Activated naive CD4-positive, alpha-beta T cell treated with anti-CD3 and anti-CD28 coated beads for 36 hours (primary cell): ENCODE data around the gene NEURL4. TPM values are rescaled to one million over a fixed set of nuclear protein-coding genes. Genes with fewer than 3 reads are reported as not detected.
"Not testable (repeated sequence)": the region's sequence is repeated elsewhere in the genome, so short reads cannot be mapped to it uniquely, and the experiment has no call there.

Experiments
- CTCF ChIA-PET: fragments of 350-600 bp; sonication (Branson Sonifier 250); formaldehyde crosslinking; loops from one replicate; lab custom pipeline; 2021; ENCODE audit warnings: antibody characterized with exemption; lab: Charles Lee
- DNase-seq: peaks from one replicate; pipeline ENCODE4 v3.0.0-alpha.2; 2020
- H3K27ac Mint-ChIP-seq: one replicate; pipeline ENCODE4 v1.8.0; 2021; ENCODE audit warnings: mild to moderate bottlenecking, mixed read lengths
- H3K27me3 Mint-ChIP-seq: one replicate; pipeline ENCODE4 v1.8.0; 2021; ENCODE audit warnings: low read depth, mixed read lengths
- H3K36me3 Mint-ChIP-seq: one replicate; pipeline ENCODE4 v1.8.0; 2021; ENCODE audit warnings: low read depth, mixed read lengths
- H3K4me1 Mint-ChIP-seq: one replicate; pipeline ENCODE4 v1.8.0; 2021; ENCODE audit warnings: low read depth, mixed read lengths
- H3K4me3 Mint-ChIP-seq: one replicate; pipeline ENCODE4 v1.8.0; 2021; ENCODE audit warnings: mild to moderate bottlenecking, moderate library complexity, mixed read lengths
- H3K9me3 Mint-ChIP-seq: one replicate; pipeline ENCODE4 v1.8.0; 2021; ENCODE audit warnings: mixed read lengths
- intact Hi-C: fragments of 100-400 bp; cut with micrococcal nuclease; formaldehyde crosslinking; loops from one replicate; pipeline ENCODE4 v1.15.1; 2023
- total RNA-seq, 2 experiments: library from RNA; stranded (reverse); gene quantifications; one replicate each; pipeline ENCODE4 v1.2.3, GENCODE V29; 2021

Gene NEURL4
- 10 to 100 TPM; 21.9 to 22.5 TPM for total RNA-seq

DNA sequence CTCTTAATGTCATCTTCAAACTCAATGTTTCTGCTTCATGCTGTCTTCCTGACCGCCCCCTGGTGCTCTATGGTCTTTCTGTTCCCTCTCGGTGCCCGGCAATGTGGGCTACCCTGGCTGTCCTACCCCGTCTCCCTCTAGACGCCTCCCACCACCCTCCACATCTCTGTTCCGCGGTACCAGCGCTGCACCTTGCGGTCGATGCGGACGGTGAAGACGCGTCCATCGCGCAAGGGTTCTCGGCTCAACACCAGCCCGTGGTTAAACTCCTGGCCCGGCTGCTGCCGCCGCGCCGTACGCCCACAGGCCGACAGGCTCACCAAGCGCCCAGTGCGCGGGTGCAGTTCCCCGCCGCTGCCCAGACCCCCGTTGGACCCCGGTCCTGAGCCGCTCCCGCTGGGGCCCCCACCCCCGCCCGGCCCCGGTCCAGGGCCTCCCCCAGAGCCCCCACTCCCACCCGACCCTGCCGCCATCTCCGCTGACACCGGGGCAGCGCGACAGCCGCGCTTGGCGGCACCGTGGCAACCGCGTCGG, at the start of gene NEURL4:
TSS of gene NEURL4 (minus strand) at position 496 of the 534 bp plus-strand sequence. CDS start at position 473, 23 bp downstream.
- Mint-ChIP-seq H3K27me3 (no peaks in the 10 kb centered on the region), H3K27ac (peak within 1 kb of the TSS; percentile 91), H3K9me3 (no peaks in the 10 kb centered on the region), H3K4me1 (peaks cover 56% of the 10 kb centered on the region), H3K36me3 (peaks cover 15% of the 10 kb centered on the region), H3K4me3 (peak within 1 kb of the TSS; percentile 97)
- CTCF ChIA-PET = interaction anchor here (1.0 to 1.7 kb wide), 7 partner anchors 9 to 358 kb away, joined by 3 to 8 read pairs (median 4); partner anchors contain the start of genes SLC2A4, TMEM95 and TP53
- intact Hi-C loops = loop anchor here (1.0 to 5.0 kb wide), 5 partner anchors 22 to 358 kb away; partner anchors contain the start of genes EIF5A, TMEM256, TP53 and WRAP53
- peak; percentile 31 for DNase-seq

DNA sequence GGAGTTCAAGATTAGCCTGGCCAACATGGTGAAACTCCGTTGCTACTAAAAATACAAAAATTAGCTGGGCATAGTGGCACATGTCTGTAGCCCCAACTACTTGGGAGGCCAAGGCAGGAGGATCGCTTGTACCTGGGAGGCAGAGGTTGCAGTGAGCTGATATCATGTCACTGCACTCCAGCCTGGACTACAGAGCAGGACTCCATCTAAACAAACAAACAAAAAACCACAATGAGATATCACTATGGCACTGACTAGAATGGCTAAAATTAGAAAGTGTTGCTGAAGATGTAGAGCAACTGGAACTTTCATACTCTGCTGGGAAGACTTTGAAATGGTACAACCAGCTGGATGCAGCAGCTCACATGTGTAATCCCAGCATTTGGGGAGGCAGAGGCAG, 45.2 kb upstream of the NEURL4 start:
- Mint-ChIP-seq H3K36me3 (no peaks in the 10 kb centered on the region), H3K27ac (no peak overlapping the region), H3K9me3 (peaks cover 3% of the 10 kb centered on the region), H3K27me3 (peaks cover 11% of the 10 kb centered on the region), H3K4me3 (no peak overlapping the region), H3K4me1 (no peaks in the 10 kb centered on the region)
- intact Hi-C loops = no loop called here
- DNase-seq = no peak
- CTCF ChIA-PET = no interaction called here

DNA sequence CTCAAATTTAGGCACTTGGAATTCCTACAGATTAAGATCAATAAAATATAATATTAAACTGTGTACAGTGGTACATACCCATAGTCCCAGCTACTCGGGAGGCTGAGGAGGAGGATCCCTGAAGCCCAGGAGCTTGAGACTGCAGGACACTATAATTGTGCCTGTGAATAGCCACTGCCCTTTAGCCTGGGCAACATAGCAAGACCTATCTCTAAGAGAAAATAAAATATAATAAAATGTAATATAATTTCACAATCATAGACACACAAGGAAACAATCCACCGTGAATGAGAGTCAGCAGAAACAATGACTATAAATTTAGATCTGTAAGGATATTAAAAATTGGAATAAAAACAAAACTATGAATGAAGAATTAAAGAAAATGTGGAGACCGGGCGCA, 41.7 kb upstream of the NEURL4 start:
- no peaks in the 10 kb centered on the region for H3K36me3 Mint-ChIP-seq
- CTCF ChIA-PET = interaction anchor here (0.5 to 3.5 kb wide), 5 partner anchors 15 to 372 kb away, joined by 3 to 13 read pairs (median 3); no protein-coding TSS in a partner anchor
- no peaks in the 10 kb centered on the region for H3K4me1 Mint-ChIP-seq
- intact Hi-C loops = no loop called here
- H3K27me3 Mint-ChIP-seq = peaks cover 2% of the 10 kb centered on the region
- no peaks in the 10 kb centered on the region for H3K9me3 Mint-ChIP-seq
- no peak overlapping the region for H3K27ac Mint-ChIP-seq
- H3K4me3 Mint-ChIP-seq = no peak overlapping the region
- DNase-seq = no peak

DNA sequence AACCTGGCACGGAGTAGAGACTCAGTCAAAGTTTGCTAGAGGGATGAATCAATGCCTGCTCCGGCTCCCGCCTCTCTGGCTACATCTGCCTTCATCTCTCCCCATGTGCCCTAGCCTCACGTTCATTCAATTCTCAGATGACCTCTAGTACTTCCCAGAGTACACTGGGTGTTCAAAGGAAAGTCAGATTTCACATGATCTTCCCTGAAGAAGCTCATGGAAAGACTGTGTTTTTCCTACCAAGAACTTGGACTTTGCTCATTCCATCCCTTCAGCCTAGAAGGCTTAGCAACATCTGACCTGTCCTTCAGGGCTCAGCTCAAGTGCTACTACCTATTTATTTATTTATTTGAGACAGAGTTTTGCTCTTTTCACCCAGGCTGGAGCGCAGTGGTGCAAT, 40.7 kb upstream of the NEURL4 start:
- intact Hi-C loops = no loop called here
- no peak for DNase-seq
- peaks cover 2% of the 10 kb centered on the region for H3K27me3 Mint-ChIP-seq
- H3K4me1 Mint-ChIP-seq = no peaks in the 10 kb centered on the region
- no peaks in the 10 kb centered on the region for H3K36me3 Mint-ChIP-seq
- CTCF ChIA-PET = interaction anchor here (0.9 to 3.5 kb wide), 2 partner anchors 14 to 45 kb away, joined by 3 to 13 read pairs; no protein-coding TSS in a partner anchor
- no peak overlapping the region for H3K4me3 Mint-ChIP-seq
- H3K27ac Mint-ChIP-seq = no peak overlapping the region
- H3K9me3 Mint-ChIP-seq = no peaks in the 10 kb centered on the region

DNA sequence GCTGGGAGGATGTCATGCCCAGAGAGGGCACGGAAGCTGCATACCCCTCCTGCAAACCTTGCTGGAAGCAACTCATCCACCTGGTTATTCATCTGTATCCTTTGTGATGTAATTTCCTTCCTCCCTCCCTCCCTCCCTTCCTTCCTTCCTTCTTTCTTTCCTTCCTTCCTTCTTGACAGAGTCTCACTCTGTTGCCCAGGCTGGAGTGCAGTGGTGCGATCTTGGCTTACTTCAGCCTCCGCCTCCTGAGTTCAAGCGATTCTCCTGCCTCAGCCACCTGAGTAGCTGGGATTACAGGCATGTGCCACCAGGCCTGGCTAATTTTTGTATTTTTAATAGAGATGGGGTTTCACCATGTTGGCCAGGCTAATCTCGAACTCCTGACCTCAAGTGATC, 39.5 kb upstream of the NEURL4 start:
- H3K4me3 Mint-ChIP-seq, H3K4me1 Mint-ChIP-seq, DNase-seq, H3K27me3 Mint-ChIP-seq, H3K9me3 Mint-ChIP-seq, intact Hi-C loops, H3K36me3 Mint-ChIP-seq, H3K27ac Mint-ChIP-seq: not testable (repeated sequence)
- CTCF ChIA-PET = interaction anchor here (1.5 kb wide), 1 partner anchor 12 kb away, joined by 5 read pairs; no protein-coding TSS in a partner anchor

DNA sequence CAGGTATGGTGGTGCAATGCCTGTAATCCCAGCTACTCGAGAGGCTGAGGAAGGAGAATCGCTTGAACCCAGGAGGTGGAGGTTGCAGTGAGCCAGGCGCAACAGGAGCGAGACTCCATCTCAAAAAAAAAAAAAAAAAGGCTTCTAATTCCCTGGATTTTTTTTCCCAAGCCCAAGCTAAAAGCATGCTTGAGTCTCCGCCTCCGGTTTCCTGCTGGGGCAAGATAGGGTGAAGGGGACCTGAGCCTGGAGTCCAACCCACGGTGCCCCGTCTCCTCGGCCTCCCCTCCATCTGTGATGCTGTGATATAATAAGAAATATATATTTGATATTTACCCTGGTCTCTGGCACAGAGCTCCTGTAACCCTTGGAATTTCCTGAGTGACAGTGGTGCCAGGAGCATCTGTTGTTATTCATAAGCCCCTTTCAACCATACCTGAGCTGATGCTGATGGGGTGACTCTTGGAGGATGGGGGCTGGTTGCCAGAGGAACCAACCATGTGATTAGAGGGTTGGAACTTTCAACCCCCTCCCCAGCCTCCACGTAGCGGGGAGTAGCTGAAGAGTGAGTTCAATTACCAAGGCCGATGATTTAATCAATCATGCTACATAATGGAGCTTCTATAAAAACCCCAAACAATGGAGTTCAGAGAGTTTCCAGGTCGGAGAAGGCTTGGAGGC, 38.9 kb upstream of the NEURL4 start:
- Mint-ChIP-seq H3K27ac (no peak overlapping the region), H3K4me1 (no peaks in the 10 kb centered on the region), H3K36me3 (no peaks in the 10 kb centered on the region), H3K4me3 (no peak overlapping the region), H3K27me3 (peaks cover 2% of the 10 kb centered on the region), H3K9me3 (no peaks in the 10 kb centered on the region)
- intact Hi-C loops = no loop called here
- no peak for DNase-seq
- CTCF ChIA-PET = interaction anchor here (1.5 kb wide), 1 partner anchor 12 kb away, joined by 5 read pairs; no protein-coding TSS in a partner anchor

DNA sequence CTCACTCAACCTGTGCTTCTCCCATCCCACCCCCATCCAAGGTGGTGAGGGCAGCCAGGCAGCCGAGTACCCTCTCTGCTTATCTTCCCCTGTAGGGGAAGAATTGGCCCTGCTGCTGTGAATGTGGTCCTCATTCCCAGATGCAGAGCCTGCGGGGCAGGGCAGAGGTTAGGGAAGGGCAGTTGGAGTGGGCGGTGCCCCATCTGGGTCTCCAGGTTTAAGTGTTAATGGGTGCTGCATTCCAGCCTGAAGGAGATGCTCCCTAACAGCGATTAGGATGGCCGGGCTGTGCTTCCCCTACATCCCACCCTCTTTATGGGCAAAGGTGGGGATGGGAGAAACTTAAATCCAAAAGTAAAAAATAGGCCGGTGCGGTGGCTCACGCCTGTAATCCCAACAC, 37.9 kb upstream of the NEURL4 start:
- H3K27ac Mint-ChIP-seq = no peak overlapping the region
- no peaks in the 10 kb centered on the region for H3K9me3 Mint-ChIP-seq
- DNase-seq = no peak
- H3K27me3 Mint-ChIP-seq = peaks cover 2% of the 10 kb centered on the region
- no peaks in the 10 kb centered on the region for H3K4me1 Mint-ChIP-seq
- CTCF ChIA-PET = interaction anchor here (1.5 kb wide), 1 partner anchor 11 kb away, joined by 5 read pairs; no protein-coding TSS in a partner anchor
- no peak overlapping the region for H3K4me3 Mint-ChIP-seq
- H3K36me3 Mint-ChIP-seq = no peaks in the 10 kb centered on the region
- intact Hi-C loops = no loop called here

DNA sequence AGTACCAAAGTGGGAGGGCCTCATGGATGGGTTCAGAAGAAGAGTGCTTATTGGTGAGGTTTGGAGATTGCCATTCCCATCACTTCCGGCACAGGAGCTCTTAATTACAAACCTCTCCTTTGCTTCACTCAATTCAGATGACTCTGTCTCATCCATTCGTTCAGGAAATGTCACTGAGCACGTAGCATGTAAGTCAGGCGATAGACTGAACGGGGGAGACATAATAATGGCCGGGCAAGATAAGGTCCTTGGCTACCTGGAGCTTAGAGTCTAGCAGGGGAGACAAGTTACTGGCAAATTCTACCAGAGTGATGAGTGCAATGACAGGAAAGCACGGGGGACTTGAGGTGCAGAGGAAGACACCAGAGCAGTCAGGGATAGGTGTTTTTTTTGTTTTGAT, 36.8 kb upstream of the NEURL4 start:
- H3K27ac Mint-ChIP-seq, H3K9me3 Mint-ChIP-seq, H3K27me3 Mint-ChIP-seq, H3K36me3 Mint-ChIP-seq, H3K4me1 Mint-ChIP-seq, intact Hi-C loops, DNase-seq, H3K4me3 Mint-ChIP-seq, CTCF ChIA-PET: not testable (repeated sequence)

DNA sequence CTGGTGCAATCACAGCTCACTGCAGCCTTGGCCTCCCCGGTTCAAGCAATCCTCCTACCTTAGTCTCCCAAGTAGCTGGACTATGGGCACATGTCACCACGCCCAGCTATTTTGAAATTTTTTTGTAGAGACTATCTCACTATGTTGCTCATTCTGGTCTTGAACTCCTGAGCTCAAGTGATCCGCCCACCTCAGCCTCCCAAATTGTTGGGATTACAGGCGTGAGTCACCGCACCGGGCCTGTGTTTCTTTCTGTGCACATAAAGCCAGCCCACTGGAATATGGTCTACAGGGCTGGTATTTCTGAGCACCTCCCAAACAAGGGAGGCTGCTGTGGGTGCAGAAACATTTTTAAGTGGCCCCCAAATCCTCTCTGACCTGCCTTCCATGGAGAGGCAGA, 34.2 kb upstream of the NEURL4 start:
- Mint-ChIP-seq H3K27ac (no peak overlapping the region), H3K4me3 (no peak overlapping the region), H3K27me3 (no peaks in the 10 kb centered on the region), H3K9me3 (no peaks in the 10 kb centered on the region), H3K36me3 (no peaks in the 10 kb centered on the region), H3K4me1 (no peaks in the 10 kb centered on the region)
- DNase-seq = no peak
- intact Hi-C loops = no loop called here
- CTCF ChIA-PET = no interaction called here

DNA sequence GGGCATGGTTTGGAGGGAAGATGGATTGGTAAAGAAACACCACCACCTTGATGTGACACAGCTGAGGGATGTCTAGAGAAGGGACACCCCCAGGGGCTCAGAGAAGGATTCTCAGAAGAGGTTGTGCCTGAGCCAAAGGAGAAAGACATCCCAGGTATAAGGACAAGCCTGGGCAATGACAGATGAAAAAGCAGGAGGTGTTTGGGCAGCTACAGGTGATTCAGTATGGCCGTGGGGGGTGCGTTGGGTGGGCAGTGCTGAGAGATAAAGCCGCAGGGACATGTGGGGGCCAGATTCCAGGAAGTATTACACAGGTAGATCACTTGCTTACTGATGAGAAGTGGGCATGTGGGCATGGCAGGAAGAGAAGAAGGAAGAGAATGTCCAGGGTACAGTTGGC, 32.8 kb upstream of the NEURL4 start:
- CTCF ChIA-PET = interaction anchor here (1.3 to 1.4 kb wide), 2 partner anchors 124 to 326 kb away, joined by 3 to 5 read pairs; partner anchors contain the start of gene WRAP53
- Mint-ChIP-seq H3K4me1 (no peaks in the 10 kb centered on the region), H3K4me3 (no peak overlapping the region), H3K27ac (no peak overlapping the region), H3K36me3 (no peaks in the 10 kb centered on the region), H3K9me3 (no peaks in the 10 kb centered on the region), H3K27me3 (no peaks in the 10 kb centered on the region)
- intact Hi-C loops = no loop called here
- no peak for DNase-seq

DNA sequence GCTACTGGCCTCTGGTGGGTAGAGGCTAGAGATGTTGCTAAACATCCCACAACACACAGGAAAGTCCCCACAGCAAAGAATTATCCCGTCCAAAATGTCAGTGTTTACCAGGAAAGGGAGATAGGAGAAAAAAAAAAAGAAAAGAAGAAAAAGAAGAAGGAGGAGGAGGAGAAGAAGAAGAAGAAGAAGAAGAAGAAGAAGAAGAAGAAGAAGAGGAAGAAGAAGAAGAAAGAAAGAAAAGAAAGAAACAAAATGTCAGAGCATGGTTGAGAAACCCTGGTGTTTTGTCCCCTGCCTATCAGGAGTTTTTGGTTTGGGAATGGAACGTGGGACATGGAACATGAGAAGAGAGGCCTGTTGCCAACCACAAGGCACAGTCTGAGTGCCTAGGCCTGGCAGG, 28.2 kb upstream of the NEURL4 start:
- Mint-ChIP-seq H3K4me1 (peaks cover 24% of the 10 kb centered on the region), H3K27ac (no peak overlapping the region), H3K27me3 (no peaks in the 10 kb centered on the region), H3K36me3 (no peaks in the 10 kb centered on the region), H3K9me3 (no peaks in the 10 kb centered on the region), H3K4me3 (no peak overlapping the region)
- no peak for DNase-seq
- CTCF ChIA-PET = no interaction called here
- intact Hi-C loops = loop anchor here (2.0 to 5.0 kb wide), 2 partner anchors 35 to 329 kb away; partner anchors contain the start of genes PLSCR3 and TP53

DNA sequence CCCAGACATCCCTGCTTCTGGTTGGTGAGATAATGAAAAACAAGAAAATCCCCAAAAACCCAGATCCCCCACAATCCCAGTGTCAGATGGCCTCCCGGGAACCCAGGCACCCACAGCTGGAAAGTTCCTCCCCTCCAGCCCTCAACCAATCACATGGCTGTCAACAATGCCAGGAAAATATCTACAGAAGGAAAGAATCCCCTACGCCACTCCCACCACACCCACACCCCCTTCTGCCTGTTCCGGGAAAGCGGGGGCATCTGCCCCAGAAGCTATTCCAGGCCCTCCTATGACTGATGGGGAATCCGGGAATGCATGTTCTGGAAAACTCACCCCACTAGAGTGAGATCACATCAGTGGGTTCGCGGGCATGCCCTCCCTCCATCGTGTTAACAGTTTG, 27.6 kb upstream of the NEURL4 start:
- CTCF ChIA-PET = interaction anchor here (0.9 to 4.4 kb wide), 13 partner anchors 11 to 331 kb away, joined by 3 to 34 read pairs (median 7); partner anchors contain the start of genes ACAP1, FGF11, SENP3 and TMEM102
- no peaks in the 10 kb centered on the region for H3K9me3 Mint-ChIP-seq
- no peak overlapping the region for H3K4me3 Mint-ChIP-seq

More for the DNA sequence above, 27.6 kb upstream of the NEURL4 start:
- intact Hi-C loops = loop anchor here (1.0 to 5.0 kb wide), 5 partner anchors 36 to 330 kb away; partner anchors contain the start of genes PLSCR3, SENP3, TMEM102 and TP53
- no peak for DNase-seq
- Mint-ChIP-seq H3K36me3 (no peaks in the 10 kb centered on the region), H3K27me3 (no peaks in the 10 kb centered on the region), H3K27ac (no peak overlapping the region), H3K4me1 (peaks cover 25% of the 10 kb centered on the region)
